ENCODE data around the gene SLC66A2. TPM values are rescaled to one million over a fixed set of nuclear protein-coding genes. Genes with fewer than 3 reads are reported as not detected.

Gene SLC66A2
- total and polyA plus RNA-seq, 12 donors: 5.1 to 47.8 (median 32.9) TPM

- TF ChIP-seq CTCF (IDR thresholded peaks at IDR 0.05) (no peak), POLR2A (IDR thresholded peaks at IDR 0.05) (no peak)
- intact Hi-C loops (cut with DNase I): loop anchor here in 1 of 2 donors (10.0 kb wide), 1 partner anchor 60 kb away; no protein-coding TSS in a partner anchor
- peak in 1 of 7 donors; percentile 14 for DNase-seq
- no peak overlapping the region for H3K27ac ChIP-seq
- no peaks in the 10 kb centered on the region for H3K9me3 ChIP-seq (replicated peaks in 1 of 3)
- no peaks in the 10 kb centered on the region for H3K4me1 ChIP-seq (replicated peaks in 1 of 2)
- no peaks in the 10 kb centered on the region for H3K36me3 ChIP-seq (replicated peaks in 1 of 2)
- 72 to 80% (median 78%) methylated on average over 9 to 24 of the region's 24 CpGs for WGBS, 4 donors
- H3K27me3 ChIP-seq: no peaks in the 10 kb centered on the region
- H3K4me3 ChIP-seq: no peak overlapping the region
Observed at GRCh38 chr18:79874553-79875530, 76.6 kb downstream of the SLC66A2 start.

GRCh38 chr18:79873449-79874110 is 77.9 kb downstream of the SLC66A2 start:
- Histone ChIP-seq H3K27me3 (no peaks in the 10 kb centered on the region), H3K4me1 (replicated peaks in 1 of 2) (no peaks in the 10 kb centered on the region), H3K9me3 (replicated peaks in 1 of 3) (no peaks in the 10 kb centered on the region), H3K27ac (no peak overlapping the region), H3K36me3 (replicated peaks in 1 of 2) (no peaks in the 10 kb centered on the region), H3K4me3 (no peak overlapping the region)
- peak in 1 of 7 donors; percentile 29 for DNase-seq
- intact Hi-C loops (cut with DNase I): loop anchor here in 1 of 2 donors (10.0 kb wide), 1 partner anchor 61 kb away; no protein-coding TSS in a partner anchor
- no peak for TF ChIP-seq CTCF (IDR thresholded peaks at IDR 0.05)
- WGBS, 4 donors: 62 to 78% (median 68%) methylated on average over 21 to 34 of the region's 34 CpGs

GRCh38 chr18:79872527-79873444 is 78.7 kb downstream of the SLC66A2 start:
- no peak overlapping the region for H3K4me3 ChIP-seq
- intact Hi-C loops (cut with DNase I): loop anchor here in 1 of 2 donors (10.0 kb wide), 1 partner anchor 62 kb away; no protein-coding TSS in a partner anchor
- no peak overlapping the region for H3K27ac ChIP-seq
- H3K4me1 ChIP-seq (replicated peaks in 1 of 2): no peaks in the 10 kb centered on the region
- no peaks in the 10 kb centered on the region for H3K9me3 ChIP-seq (replicated peaks in 1 of 3)
- TF ChIP-seq POLR2A (IDR thresholded peaks at IDR 0.05) (no peak), CTCF (IDR thresholded peaks at IDR 0.05) (no peak)
- 50 to 59% (median 53%) methylated on average over 30 to 36 of the region's 36 CpGs for WGBS, 4 donors
- peak in 1 of 7 donors; percentile 20 for DNase-seq
- no peaks in the 10 kb centered on the region for H3K27me3 ChIP-seq
- no peaks in the 10 kb centered on the region for H3K36me3 ChIP-seq (replicated peaks in 1 of 2)

Measured in adrenal gland (tissue), 12 donors.